Kidney epithelial cell (primary cell): ENCODE results near the gene NUP133. TPM values are rescaled to one million over a fixed set of nuclear protein-coding genes. Genes with fewer than 3 reads are reported as not detected.
"Not testable (repeated sequence)": the region's sequence is repeated elsewhere in the genome, so short reads cannot be mapped to it uniquely, and the experiment has no call there.

Experiments
- DNase-seq: peaks from one replicate; pipeline ENCODE4 v3.0.0-alpha.2; 2010; ENCODE audit warnings: low read depth
- H3K27me3 ChIP-seq: 2 replicates; pipeline ENCODE4 v1.6.0; 2011; ENCODE audit warnings: low read length; ENCODE audit not compliant: control insufficient read depth, insufficient read depth
- H3K36me3 ChIP-seq: 2 replicates; pipeline ENCODE4 v1.5.1; 2011; ENCODE audit warnings: low read length; ENCODE audit not compliant: control insufficient read depth, insufficient read depth
- H3K4me3 ChIP-seq: 2 replicates; pipeline ENCODE4 v1.5.1; 2011; ENCODE audit warnings: low read depth, mild to moderate bottlenecking, control low read depth, low read length
- CTCF ChIP-seq: IDR thresholded peaks from 2 replicates; pipeline ENCODE4 v1.5.1; 2011; ENCODE audit warnings: mild to moderate bottlenecking, moderate library complexity, low read length, control low read depth, inconsistent platforms; ENCODE audit not compliant: insufficient read depth, poor library complexity, severe bottlenecking
- total RNA-seq: library from RNA; depleted of rRNA; stranded (reverse); fragments of >200 nt; gene quantifications from 2 replicates; pipeline ENCODE4 v1.2.3, GENCODE V29; 2015

The NUP133 gene
- total RNA-seq, 1 donor from 2014 or later: 28.6 TPM

GRCh38 chr1:229397762-229398161 is 110.4 kb downstream of the NUP133 start:
- DNase-seq: no peak
- no peak for TF ChIP-seq CTCF
- H3K4me3 ChIP-seq: no peak overlapping the region
- no peaks in the 10 kb centered on the region for H3K36me3 ChIP-seq
- peaks cover 13% of the 10 kb centered on the region for H3K27me3 ChIP-seq

GRCh38 chr1:229396585-229397206 is 111.4 kb downstream of the NUP133 start:
- DNase-seq: no peak
- TF ChIP-seq CTCF: no peak
- no peaks in the 10 kb centered on the region for H3K36me3 ChIP-seq
- H3K27me3 ChIP-seq: peaks cover 13% of the 10 kb centered on the region
- no peak overlapping the region for H3K4me3 ChIP-seq

- not testable (repeated sequence) for DNase-seq, H3K36me3 ChIP-seq, H3K4me3 ChIP-seq, H3K27me3 ChIP-seq
Observed at GRCh38 chr1:229394517-229394916, 113.6 kb downstream of the NUP133 start.

- peaks cover 1% of the 10 kb centered on the region for H3K27me3 ChIP-seq
- TF ChIP-seq CTCF: no peak
- no peaks in the 10 kb centered on the region for H3K36me3 ChIP-seq
- DNase-seq: no peak
- H3K4me3 ChIP-seq: no peak overlapping the region
Observed at GRCh38 chr1:229392936-229393335, 115.2 kb downstream of the NUP133 start.

Other genes starting within 250 kb of the NUP133 start
- 28.1 and 53.9 TPM in 2 replicates for gene RAB4A, start 237.2 kb downstream of the NUP133 start, total RNA-seq
- 2.9 and 3.0 TPM in 2 replicates for gene CCSAP, start 165.3 kb downstream of the NUP133 start, total RNA-seq
- gene ACTA1, start 74.2 kb downstream of the NUP133 start, total RNA-seq: 1.0 and 2.1 TPM in 2 replicates
- 11.9 and 13.0 TPM in 2 replicates for gene ABCB10, start 50.4 kb upstream of the NUP133 start, total RNA-seq
- 14.5 and 15.1 TPM in 2 replicates for gene TAF5L, start 117.8 kb upstream of the NUP133 start, total RNA-seq
- gene URB2, start 117.9 kb upstream of the NUP133 start, total RNA-seq: 12.7 and 13.5 TPM in 2 replicates